Suprapubic skin (tissue), 3 donors: ENCODE results near the gene MLF2.

Source experiments
- EP300 ChIP-seq: sonication (generic); formaldehyde crosslinking; IDR thresholded peaks from one replicate; pipeline ENCODE4 v1.6.1; 2017; ENCODE audit warnings: antibody characterized with exemption
- POLR2A ChIP-seq, 2 donors: fragments of 450-650 bp; IDR thresholded peaks; one replicate each; pipeline ENCODE4 v1.6.1; 2017; ENCODE audit warnings: antibody characterized with exemption in 2 of 2, mild to moderate bottlenecking in 2 of 2, moderate library complexity in 2 of 2
- TF ChIP-seq, protein P1 (sequence below), 2 donors: fragments of 200-600 bp in 1 of 2; fragments of 450-650 bp in 1 of 2; sonication (generic) in 1 of 2; IDR thresholded peaks; one replicate each; pipeline ENCODE4 v1.5.1; 2016 to 2019; ENCODE audit warnings: antibody characterized with exemption in 2 of 2, mild to moderate bottlenecking in 1 of 2, moderate library complexity in 1 of 2

DNA sequence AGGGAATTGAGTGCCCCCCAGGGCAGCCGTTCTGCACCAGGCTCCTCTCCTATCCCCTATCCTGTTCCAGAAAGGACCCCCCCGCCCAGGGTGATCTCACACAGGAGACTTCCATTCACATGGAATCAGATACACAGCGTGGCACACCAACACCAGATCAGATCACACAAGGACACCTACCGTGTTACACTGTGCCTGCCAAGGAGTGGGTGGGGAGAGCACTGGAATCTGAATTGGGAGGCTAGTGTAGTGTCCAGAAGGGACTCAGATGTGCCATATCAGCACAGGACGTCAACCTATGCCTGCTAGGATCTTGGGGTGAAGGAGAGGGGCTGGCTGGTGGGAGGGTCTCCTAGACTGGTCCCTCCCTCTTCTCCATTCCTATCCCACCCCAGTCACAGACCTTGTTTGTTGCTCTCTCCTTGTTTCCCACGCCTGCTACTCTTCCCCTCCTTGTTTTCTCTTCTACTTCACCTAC lies 15.5 kb upstream of the MLF2 start:
- TF ChIP-seq POLR2A (IDR thresholded peaks at IDR 0.05) (no peak), EP300 (no peak)
- TF ChIP-seq, protein P1, sequence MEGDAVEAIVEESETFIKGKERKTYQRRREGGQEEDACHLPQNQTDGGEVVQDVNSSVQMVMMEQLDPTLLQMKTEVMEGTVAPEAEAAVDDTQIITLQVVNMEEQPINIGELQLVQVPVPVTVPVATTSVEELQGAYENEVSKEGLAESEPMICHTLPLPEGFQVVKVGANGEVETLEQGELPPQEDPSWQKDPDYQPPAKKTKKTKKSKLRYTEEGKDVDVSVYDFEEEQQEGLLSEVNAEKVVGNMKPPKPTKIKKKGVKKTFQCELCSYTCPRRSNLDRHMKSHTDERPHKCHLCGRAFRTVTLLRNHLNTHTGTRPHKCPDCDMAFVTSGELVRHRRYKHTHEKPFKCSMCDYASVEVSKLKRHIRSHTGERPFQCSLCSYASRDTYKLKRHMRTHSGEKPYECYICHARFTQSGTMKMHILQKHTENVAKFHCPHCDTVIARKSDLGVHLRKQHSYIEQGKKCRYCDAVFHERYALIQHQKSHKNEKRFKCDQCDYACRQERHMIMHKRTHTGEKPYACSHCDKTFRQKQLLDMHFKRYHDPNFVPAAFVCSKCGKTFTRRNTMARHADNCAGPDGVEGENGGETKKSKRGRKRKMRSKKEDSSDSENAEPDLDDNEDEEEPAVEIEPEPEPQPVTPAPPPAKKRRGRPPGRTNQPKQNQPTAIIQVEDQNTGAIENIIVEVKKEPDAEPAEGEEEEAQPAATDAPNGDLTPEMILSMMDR (IDR thresholded peaks at IDR 0.05) = no peak
